GM23338 (cell line): ENCODE data around the gene MICAL3. TPM values are rescaled to one million over a fixed set of nuclear protein-coding genes. Genes with fewer than 3 reads are reported as not detected.

Experiments
- ATAC-seq: fragments of 200-7000 bp; cut with Tn5 transposase; 3 replicates; pipeline ENCODE4 v1.9.1; 2020
- DNase-seq: peaks from one replicate; pipeline ENCODE4 v3.0.0-alpha.2; 2015; ENCODE audit warnings: low spot score
- H2AFZ ChIP-seq: fragments of 200-600 bp; sonication (generic); 2 replicates; pipeline ENCODE4 v1.8.0; 2016; ENCODE audit warnings: antibody characterized with exemption, mild to moderate bottlenecking, moderate library complexity
- H3F3A ChIP-seq: fragments of 200-600 bp; sonication (generic); replicated peaks from 2 replicates; pipeline ENCODE4 v1.8.0; 2017; ENCODE audit warnings: antibody characterized with exemption, mixed run types, low read depth
- H3K27ac ChIP-seq: fragments of 200-600 bp; sonication (generic); 2 replicates; pipeline ENCODE4 v1.6.1; 2016; ENCODE audit warnings: low read depth
- H3K27me3 ChIP-seq: fragments of 200-600 bp; sonication (generic); 2 replicates; pipeline ENCODE4 v1.8.0; 2016; ENCODE audit warnings: mild to moderate bottlenecking, mixed run types, moderate library complexity; ENCODE audit not compliant: insufficient read depth
- H3K36me3 ChIP-seq: fragments of 200-600 bp; sonication (generic); 2 replicates; pipeline ENCODE4 v1.8.0; 2016; ENCODE audit warnings: mild to moderate bottlenecking; ENCODE audit not compliant: insufficient read depth
- H3K4me1 ChIP-seq: fragments of 200-600 bp; sonication (generic); 2 replicates; pipeline ENCODE4 v1.8.0; 2016; ENCODE audit warnings: mild to moderate bottlenecking, moderate library complexity; ENCODE audit not compliant: insufficient read depth
- H3K4me2 ChIP-seq: fragments of 200-600 bp; sonication (generic); 2 replicates; pipeline ENCODE4 v1.7.1; 2017; ENCODE audit warnings: mixed run types
- H3K4me3 ChIP-seq: fragments of 200-600 bp; sonication (generic); 2 replicates; pipeline ENCODE4 v1.6.1; 2016; ENCODE audit warnings: mixed run types
- H3K79me2 ChIP-seq: fragments of 200-600 bp; sonication (generic); replicated peaks from 2 replicates; pipeline ENCODE4 v1.8.0; 2017; ENCODE audit warnings: mild to moderate bottlenecking; ENCODE audit not compliant: insufficient read depth
- H3K9me2 ChIP-seq: fragments of 200-600 bp; sonication (generic); 2 replicates; pipeline ENCODE4 v1.8.0; 2017; ENCODE audit not compliant: insufficient read depth
- H4K20me1 ChIP-seq: fragments of 200-600 bp; sonication (generic); replicated peaks from 2 replicates; pipeline ENCODE4 v1.8.0; 2017; ENCODE audit warnings: mild to moderate bottlenecking; ENCODE audit not compliant: insufficient read depth
- H3K27ac Mint-ChIP-seq: 2 replicates; pipeline ENCODE4 v1.8.0; 2020; ENCODE audit warnings: inconsistent platforms, mild to moderate bottlenecking, moderate library complexity, mixed read lengths
- H3K27me3 Mint-ChIP-seq: 3 replicates; pipeline ENCODE4 v1.8.0; 2022; ENCODE audit warnings: low read depth, mild to moderate bottlenecking, moderate library complexity, mixed read lengths, inconsistent platforms; ENCODE audit not compliant: insufficient read depth, poor library complexity
- H3K36me3 Mint-ChIP-seq: 3 replicates; pipeline ENCODE4 v1.8.0; 2021; ENCODE audit warnings: low read depth, mild to moderate bottlenecking, inconsistent platforms, moderate library complexity, mixed read lengths
- H3K4me1 Mint-ChIP-seq: 3 replicates; pipeline ENCODE4 v1.8.0; 2020; ENCODE audit warnings: mild to moderate bottlenecking, inconsistent platforms, mixed read lengths
- H3K4me3 Mint-ChIP-seq: 3 replicates; pipeline ENCODE4 v1.8.0; 2021; ENCODE audit warnings: moderate library complexity, mild to moderate bottlenecking, inconsistent platforms, mixed read lengths
- H3K9me3 Mint-ChIP-seq: 3 replicates; pipeline ENCODE4 v1.8.0; 2020; ENCODE audit warnings: moderate library complexity, mild to moderate bottlenecking, inconsistent platforms, mixed read lengths
- CREB1 ChIP-seq: fragments of 250-450 bp; sonication (Bioruptor Pico); IDR thresholded peaks from 2 replicates; pipeline ENCODE4 v1.5.0; 2020; ENCODE audit warnings: low read depth, mild to moderate bottlenecking, moderate library complexity
- EZH2 ChIP-seq: fragments of 200-600 bp; sonication (generic); IDR thresholded peaks from one replicate; pipeline ENCODE4 v1.8.0; 2017; ENCODE audit warnings: antibody characterized with exemption, mild to moderate bottlenecking, low read depth; ENCODE audit not compliant: unreplicated experiment
- EZH2phosphoT487 ChIP-seq: fragments of 200-600 bp; sonication (generic); IDR thresholded peaks from one replicate; pipeline ENCODE4 v1.8.1; 2018; ENCODE audit warnings: antibody characterized with exemption; ENCODE audit not compliant: unreplicated experiment
- JUNB ChIP-seq: IDR thresholded peaks from one replicate; pipeline ENCODE4 v1.6.1; 2016; ENCODE audit warnings: antibody characterized with exemption; ENCODE audit not compliant: unreplicated experiment
- NANOG ChIP-seq: IDR thresholded peaks from 2 replicates; pipeline ENCODE4 v1.6.1; 2016; ENCODE audit warnings: antibody characterized with exemption, borderline replicate concordance
- POLR2AphosphoS5 ChIP-seq: IDR thresholded peaks from 2 replicates; pipeline ENCODE4 v1.6.1; 2016; ENCODE audit warnings: antibody characterized with exemption, low read depth
- STAT1 ChIP-seq: IDR thresholded peaks from one replicate; pipeline ENCODE4 v1.6.1; 2016; ENCODE audit warnings: antibody characterized with exemption; ENCODE audit not compliant: unreplicated experiment
- ZNF114 ChIP-seq: fragments of 250-450 bp; sonication (Bioruptor Pico); IDR thresholded peaks from 2 replicates; pipeline ENCODE4 v1.5.0; 2020; ENCODE audit warnings: mild to moderate bottlenecking, moderate library complexity
- ZNF331 ChIP-seq: fragments of 250-450 bp; sonication (Bioruptor Pico); IDR thresholded peaks from 2 replicates; pipeline ENCODE4 v1.5.0; 2020; ENCODE audit warnings: low read depth, mild to moderate bottlenecking, moderate library complexity
- polyA plus RNA-seq: library from polyadenylated mRNA; unstranded; fragments of >200 nt; fragmentation: Nextera tagmentation; extraction: Ambion mirVana; gene quantifications from 2 replicates; pipeline ENCODE4 v1.2.1, GENCODE V29; 2016
- total RNA-seq: library from RNA; depleted of rRNA; stranded (reverse); fragments of >200 nt; shearing (Covaris generic); gene quantifications from 2 replicates; pipeline ENCODE4 v1.2.3, GENCODE V29; 2014
- TF ChIP-seq, protein P1 (sequence below): fragments of 250-450 bp; sonication (Bioruptor Pico); IDR thresholded peaks from 2 replicates; pipeline ENCODE4 v1.5.0; 2020; ENCODE audit warnings: mild to moderate bottlenecking, moderate library complexity
- TF ChIP-seq, protein P2 (sequence below): IDR thresholded peaks from one replicate; pipeline ENCODE4 v1.6.1; 2018; ENCODE audit warnings: antibody characterized with exemption; ENCODE audit not compliant: unreplicated experiment
- TF ChIP-seq, protein P3 (sequence below), 2 experiments: fragments of 200-600 bp in 1 of 2; sonication (generic) in 1 of 2; conservative IDR thresholded peaks; 2 replicates each; pipeline versions ENCODE4 v1.5.1 to v1.6.1; 2016 to 2017; ENCODE audit warnings: antibody characterized with exemption in 2 of 2, low read depth in 2 of 2, mild to moderate bottlenecking in 2 of 2, moderate library complexity in 1 of 2
- TF ChIP-seq, protein P4 (sequence below): IDR thresholded peaks from 2 replicates; pipeline ENCODE4 v1.6.1; 2016; ENCODE audit warnings: antibody characterized with exemption

Gene MICAL3
- total and polyA plus RNA-seq, 2 experiments from 2014 or later: 10.1 to 33.9 TPM

DNA sequence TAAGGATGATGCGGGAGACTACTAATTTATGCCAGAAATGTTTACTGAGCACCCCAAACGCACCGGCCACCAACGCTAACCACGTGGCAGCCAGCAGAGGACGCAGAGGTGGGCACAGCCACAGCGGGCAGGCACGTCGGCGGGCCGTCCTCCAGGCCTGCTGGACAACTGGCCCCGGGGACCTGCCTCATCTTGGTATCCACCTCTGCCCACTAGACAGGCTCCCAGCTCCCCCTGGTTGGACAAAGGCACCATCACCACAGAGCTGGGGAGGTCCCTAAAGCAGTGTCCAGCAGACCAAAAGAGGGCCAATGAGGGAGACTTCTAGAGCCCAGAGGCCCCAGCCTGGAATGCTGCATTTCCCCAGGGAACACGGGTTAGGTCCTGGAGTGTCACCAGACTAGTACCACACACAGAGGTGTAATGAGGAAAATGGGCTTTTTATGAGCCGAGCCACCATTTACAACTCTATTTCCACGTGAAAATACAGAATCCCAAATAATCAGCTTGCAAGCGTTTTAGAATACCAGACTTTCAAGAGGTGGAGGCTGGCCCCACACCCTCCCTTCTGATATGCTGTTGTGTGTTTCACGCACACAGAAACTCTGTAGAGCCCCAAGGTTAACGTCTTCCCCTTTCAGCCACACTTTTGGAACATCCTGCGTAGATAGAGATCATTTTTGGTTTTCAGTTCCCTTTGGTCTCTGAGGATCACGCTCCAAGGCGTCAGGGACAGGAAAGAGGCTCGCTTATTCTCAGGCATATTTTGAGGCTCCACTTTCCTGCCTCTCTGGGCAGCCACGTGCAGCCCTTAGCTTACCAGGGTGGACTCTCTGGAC, 226.4 kb downstream of the MICAL3 start:
- no peak for TF ChIP-seq EZH2phosphoT487
- no peak for TF ChIP-seq EZH2
- TF ChIP-seq, protein P1, sequence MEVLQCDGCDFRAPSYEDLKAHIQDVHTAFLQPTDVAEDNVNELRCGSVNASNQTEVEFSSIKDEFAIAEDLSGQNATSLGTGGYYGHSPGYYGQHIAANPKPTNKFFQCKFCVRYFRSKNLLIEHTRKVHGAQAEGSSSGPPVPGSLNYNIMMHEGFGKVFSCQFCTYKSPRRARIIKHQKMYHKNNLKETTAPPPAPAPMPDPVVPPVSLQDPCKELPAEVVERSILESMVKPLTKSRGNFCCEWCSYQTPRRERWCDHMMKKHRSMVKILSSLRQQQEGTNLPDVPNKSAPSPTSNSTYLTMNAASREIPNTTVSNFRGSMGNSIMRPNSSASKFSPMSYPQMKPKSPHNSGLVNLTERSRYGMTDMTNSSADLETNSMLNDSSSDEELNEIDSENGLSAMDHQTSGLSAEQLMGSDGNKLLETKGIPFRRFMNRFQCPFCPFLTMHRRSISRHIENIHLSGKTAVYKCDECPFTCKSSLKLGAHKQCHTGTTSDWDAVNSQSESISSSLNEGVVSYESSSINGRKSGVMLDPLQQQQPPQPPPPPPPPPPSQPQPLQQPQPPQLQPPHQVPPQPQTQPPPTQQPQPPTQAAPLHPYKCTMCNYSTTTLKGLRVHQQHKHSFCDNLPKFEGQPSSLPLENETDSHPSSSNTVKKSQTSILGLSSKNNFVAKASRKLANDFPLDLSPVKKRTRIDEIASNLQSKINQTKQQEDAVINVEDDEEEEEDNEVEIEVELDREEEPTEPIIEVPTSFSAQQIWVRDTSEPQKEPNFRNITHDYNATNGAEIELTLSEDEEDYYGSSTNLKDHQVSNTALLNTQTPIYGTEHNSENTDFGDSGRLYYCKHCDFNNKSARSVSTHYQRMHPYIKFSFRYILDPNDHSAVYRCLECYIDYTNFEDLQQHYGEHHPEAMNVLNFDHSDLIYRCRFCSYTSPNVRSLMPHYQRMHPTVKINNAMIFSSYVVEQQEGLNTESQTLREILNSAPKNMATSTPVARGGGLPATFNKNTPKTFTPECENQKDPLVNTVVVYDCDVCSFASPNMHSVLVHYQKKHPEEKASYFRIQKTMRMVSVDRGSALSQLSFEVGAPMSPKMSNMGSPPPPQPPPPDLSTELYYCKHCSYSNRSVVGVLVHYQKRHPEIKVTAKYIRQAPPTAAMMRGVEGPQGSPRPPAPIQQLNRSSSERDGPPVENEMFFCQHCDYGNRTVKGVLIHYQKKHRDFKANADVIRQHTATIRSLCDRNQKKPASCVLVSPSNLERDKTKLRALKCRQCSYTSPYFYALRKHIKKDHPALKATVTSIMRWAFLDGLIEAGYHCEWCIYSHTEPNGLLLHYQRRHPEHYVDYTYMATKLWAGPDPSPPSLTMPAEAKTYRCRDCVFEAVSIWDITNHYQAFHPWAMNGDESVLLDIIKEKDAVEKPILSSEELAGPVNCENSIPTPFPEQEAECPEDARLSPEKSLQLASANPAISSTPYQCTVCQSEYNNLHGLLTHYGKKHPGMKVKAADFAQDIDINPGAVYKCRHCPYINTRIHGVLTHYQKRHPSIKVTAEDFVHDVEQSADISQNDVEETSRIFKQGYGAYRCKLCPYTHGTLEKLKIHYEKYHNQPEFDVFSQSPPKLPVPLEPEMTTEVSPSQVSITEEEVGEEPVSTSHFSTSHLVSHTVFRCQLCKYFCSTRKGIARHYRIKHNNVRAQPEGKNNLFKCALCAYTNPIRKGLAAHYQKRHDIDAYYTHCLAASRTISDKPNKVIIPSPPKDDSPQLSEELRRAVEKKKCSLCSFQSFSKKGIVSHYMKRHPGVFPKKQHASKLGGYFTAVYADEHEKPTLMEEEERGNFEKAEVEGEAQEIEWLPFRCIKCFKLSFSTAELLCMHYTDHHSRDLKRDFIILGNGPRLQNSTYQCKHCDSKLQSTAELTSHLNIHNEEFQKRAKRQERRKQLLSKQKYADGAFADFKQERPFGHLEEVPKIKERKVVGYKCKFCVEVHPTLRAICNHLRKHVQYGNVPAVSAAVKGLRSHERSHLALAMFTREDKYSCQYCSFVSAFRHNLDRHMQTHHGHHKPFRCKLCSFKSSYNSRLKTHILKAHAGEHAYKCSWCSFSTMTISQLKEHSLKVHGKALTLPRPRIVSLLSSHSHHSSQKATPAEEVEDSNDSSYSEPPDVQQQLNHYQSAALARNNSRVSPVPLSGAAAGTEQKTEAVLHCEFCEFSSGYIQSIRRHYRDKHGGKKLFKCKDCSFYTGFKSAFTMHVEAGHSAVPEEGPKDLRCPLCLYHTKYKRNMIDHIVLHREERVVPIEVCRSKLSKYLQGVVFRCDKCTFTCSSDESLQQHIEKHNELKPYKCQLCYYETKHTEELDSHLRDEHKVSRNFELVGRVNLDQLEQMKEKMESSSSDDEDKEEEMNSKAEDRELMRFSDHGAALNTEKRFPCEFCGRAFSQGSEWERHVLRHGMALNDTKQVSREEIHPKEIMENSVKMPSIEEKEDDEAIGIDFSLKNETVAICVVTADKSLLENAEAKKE (CRISPR knock-in tag): no peak
- TF ChIP-seq ZNF331: no peak
- TF ChIP-seq, protein P2, sequence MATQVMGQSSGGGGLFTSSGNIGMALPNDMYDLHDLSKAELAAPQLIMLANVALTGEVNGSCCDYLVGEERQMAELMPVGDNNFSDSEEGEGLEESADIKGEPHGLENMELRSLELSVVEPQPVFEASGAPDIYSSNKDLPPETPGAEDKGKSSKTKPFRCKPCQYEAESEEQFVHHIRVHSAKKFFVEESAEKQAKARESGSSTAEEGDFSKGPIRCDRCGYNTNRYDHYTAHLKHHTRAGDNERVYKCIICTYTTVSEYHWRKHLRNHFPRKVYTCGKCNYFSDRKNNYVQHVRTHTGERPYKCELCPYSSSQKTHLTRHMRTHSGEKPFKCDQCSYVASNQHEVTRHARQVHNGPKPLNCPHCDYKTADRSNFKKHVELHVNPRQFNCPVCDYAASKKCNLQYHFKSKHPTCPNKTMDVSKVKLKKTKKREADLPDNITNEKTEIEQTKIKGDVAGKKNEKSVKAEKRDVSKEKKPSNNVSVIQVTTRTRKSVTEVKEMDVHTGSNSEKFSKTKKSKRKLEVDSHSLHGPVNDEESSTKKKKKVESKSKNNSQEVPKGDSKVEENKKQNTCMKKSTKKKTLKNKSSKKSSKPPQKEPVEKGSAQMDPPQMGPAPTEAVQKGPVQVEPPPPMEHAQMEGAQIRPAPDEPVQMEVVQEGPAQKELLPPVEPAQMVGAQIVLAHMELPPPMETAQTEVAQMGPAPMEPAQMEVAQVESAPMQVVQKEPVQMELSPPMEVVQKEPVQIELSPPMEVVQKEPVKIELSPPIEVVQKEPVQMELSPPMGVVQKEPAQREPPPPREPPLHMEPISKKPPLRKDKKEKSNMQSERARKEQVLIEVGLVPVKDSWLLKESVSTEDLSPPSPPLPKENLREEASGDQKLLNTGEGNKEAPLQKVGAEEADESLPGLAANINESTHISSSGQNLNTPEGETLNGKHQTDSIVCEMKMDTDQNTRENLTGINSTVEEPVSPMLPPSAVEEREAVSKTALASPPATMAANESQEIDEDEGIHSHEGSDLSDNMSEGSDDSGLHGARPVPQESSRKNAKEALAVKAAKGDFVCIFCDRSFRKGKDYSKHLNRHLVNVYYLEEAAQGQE: no peak
- TF ChIP-seq CREB1 (CRISPR knock-in tag): no peak
- TF ChIP-seq POLR2AphosphoS5: no peak
- TF ChIP-seq ZNF114 (CRISPR knock-in tag): no peak
- TF ChIP-seq JUNB: no peak
- TF ChIP-seq, protein P3, sequence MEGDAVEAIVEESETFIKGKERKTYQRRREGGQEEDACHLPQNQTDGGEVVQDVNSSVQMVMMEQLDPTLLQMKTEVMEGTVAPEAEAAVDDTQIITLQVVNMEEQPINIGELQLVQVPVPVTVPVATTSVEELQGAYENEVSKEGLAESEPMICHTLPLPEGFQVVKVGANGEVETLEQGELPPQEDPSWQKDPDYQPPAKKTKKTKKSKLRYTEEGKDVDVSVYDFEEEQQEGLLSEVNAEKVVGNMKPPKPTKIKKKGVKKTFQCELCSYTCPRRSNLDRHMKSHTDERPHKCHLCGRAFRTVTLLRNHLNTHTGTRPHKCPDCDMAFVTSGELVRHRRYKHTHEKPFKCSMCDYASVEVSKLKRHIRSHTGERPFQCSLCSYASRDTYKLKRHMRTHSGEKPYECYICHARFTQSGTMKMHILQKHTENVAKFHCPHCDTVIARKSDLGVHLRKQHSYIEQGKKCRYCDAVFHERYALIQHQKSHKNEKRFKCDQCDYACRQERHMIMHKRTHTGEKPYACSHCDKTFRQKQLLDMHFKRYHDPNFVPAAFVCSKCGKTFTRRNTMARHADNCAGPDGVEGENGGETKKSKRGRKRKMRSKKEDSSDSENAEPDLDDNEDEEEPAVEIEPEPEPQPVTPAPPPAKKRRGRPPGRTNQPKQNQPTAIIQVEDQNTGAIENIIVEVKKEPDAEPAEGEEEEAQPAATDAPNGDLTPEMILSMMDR (conservative IDR thresholded peaks at IDR 0.05; ENCODE audit: low read depth in 2 of 2): no peak
- TF ChIP-seq NANOG: no peak
- TF ChIP-seq, protein P4, sequence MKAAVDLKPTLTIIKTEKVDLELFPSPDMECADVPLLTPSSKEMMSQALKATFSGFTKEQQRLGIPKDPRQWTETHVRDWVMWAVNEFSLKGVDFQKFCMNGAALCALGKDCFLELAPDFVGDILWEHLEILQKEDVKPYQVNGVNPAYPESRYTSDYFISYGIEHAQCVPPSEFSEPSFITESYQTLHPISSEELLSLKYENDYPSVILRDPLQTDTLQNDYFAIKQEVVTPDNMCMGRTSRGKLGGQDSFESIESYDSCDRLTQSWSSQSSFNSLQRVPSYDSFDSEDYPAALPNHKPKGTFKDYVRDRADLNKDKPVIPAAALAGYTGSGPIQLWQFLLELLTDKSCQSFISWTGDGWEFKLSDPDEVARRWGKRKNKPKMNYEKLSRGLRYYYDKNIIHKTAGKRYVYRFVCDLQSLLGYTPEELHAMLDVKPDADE: no peak
- no peak for TF ChIP-seq STAT1
- Histone ChIP-seq H3K36me3 (no peaks in the 10 kb centered on the region), H3K4me2 (no peak overlapping the region), H2AFZ (no peak overlapping the region), H3K4me3 (no peak overlapping the region), H3K9me2 (no peaks in the 10 kb centered on the region), H3K4me1 (no peaks in the 10 kb centered on the region), H3K27me3 (no peaks in the 10 kb centered on the region), H3F3A (no peaks in the 10 kb centered on the region), H3K27ac (no peak overlapping the region), H4K20me1 (no peaks in the 10 kb centered on the region), H3K79me2 (no peaks in the 10 kb centered on the region)
- Mint-ChIP-seq H3K36me3 (no peaks in the 10 kb centered on the region), H3K4me1 (peaks cover 3% of the 10 kb centered on the region; the same call in 1 of the 3 replicates), H3K4me3 (no peak overlapping the region), H3K27ac (no peak overlapping the region), H3K9me3 (no peaks in the 10 kb centered on the region), H3K27me3 (peaks cover 11% of the 10 kb centered on the region)
- DNase-seq (no peak), ATAC-seq (no peak)
